Activated T-cell treated with anti-CD3 and anti-CD28 coated beads for 1 hour (primary cell): ENCODE data around the gene CACNA2D3.

Experiments used
- DNase-seq: peaks from one replicate; pipeline ENCODE4 v3.0.0-alpha.2; 2020; ENCODE audit warnings: low read depth

Gene CACNA2D3

GRCh38 chr3:54374214-54374852, 252.0 kb downstream of the CACNA2D3 start:
- DNase-seq: no peak

GRCh38 chr3:54376142-54376807, 253.9 kb downstream of the CACNA2D3 start:
- DNase-seq: no peak

- no peak for DNase-seq
These were observed 254.7 kb downstream of the CACNA2D3 start for GRCh38 chr3:54376939-54377578.

- no peak for DNase-seq
These were observed 255.8 kb downstream of the CACNA2D3 start for GRCh38 chr3:54378184-54378583.

GRCh38 chr3:54384279-54384678, 261.9 kb downstream of the CACNA2D3 start:
- no peak for DNase-seq

GRCh38 chr3:54390582-54390981, 268.2 kb downstream of the CACNA2D3 start:
- DNase-seq: no peak

GRCh38 chr3:54393150-54393549, 270.8 kb downstream of the CACNA2D3 start:
- DNase-seq: no peak

- DNase-seq: no peak
These were observed 286.0 kb downstream of the CACNA2D3 start for GRCh38 chr3:54408328-54408727.

GRCh38 chr3:54421943-54422342, 299.6 kb downstream of the CACNA2D3 start:
- DNase-seq: no peak

GRCh38 chr3:54424292-54424691, 301.9 kb downstream of the CACNA2D3 start:
- DNase-seq: no peak

- no peak for DNase-seq
These were observed 304.0 kb downstream of the CACNA2D3 start for GRCh38 chr3:54426381-54426780.

- no peak for DNase-seq
These were observed 305.1 kb downstream of the CACNA2D3 start for GRCh38 chr3:54427501-54427900.

GRCh38 chr3:54427941-54428871, 305.9 kb downstream of the CACNA2D3 start:
- no peak for DNase-seq

GRCh38 chr3:54432975-54433374, 310.6 kb downstream of the CACNA2D3 start:
- DNase-seq: no peak

- no peak for DNase-seq
These were observed 311.5 kb downstream of the CACNA2D3 start for GRCh38 chr3:54433846-54434245.

GRCh38 chr3:54434756-54435155, 312.4 kb downstream of the CACNA2D3 start:
- DNase-seq: no peak

GRCh38 chr3:54437271-54437670, 314.9 kb downstream of the CACNA2D3 start:
- no peak for DNase-seq

- DNase-seq: no peak
These were observed 321.3 kb downstream of the CACNA2D3 start for GRCh38 chr3:54443561-54444161.

- no peak for DNase-seq
These were observed 323.3 kb downstream of the CACNA2D3 start for GRCh38 chr3:54445630-54446029.

GRCh38 chr3:54447427-54447826, 325.1 kb downstream of the CACNA2D3 start:
- no peak for DNase-seq

GRCh38 chr3:54454806-54455205, 332.5 kb downstream of the CACNA2D3 start:
- no peak for DNase-seq

- no peak for DNase-seq
These were observed 336.0 kb downstream of the CACNA2D3 start for GRCh38 chr3:54458357-54458756.
